Smooth muscle cell (in vitro differentiated cells): Measurements from ENCODE around the gene NME3. TPM values are rescaled to one million over a fixed set of nuclear protein-coding genes. Genes with fewer than 3 reads are reported as not detected.

Experiments
- DNase-seq: peaks from one replicate; lab custom pipeline; 2025; ENCODE audit not compliant: unreplicated experiment; lab: John Stamatoyannopoulos, UW
- H2AFZ ChIP-seq: fragments of 200-600 bp; sonication (generic); 2 replicates; pipeline ENCODE4 v1.6.0; 2016; ENCODE audit warnings: antibody characterized with exemption, low read depth, mild to moderate bottlenecking
- H3F3A ChIP-seq: fragments of 200-600 bp; sonication (generic); 2 replicates; pipeline ENCODE4 v1.6.0; 2017; ENCODE audit warnings: antibody characterized with exemption, low read depth
- H3K27ac ChIP-seq: fragments of 200-600 bp; sonication (generic); 2 replicates; pipeline ENCODE4 v1.5.1; 2016; ENCODE audit warnings: low read depth, mild to moderate bottlenecking
- H3K27me3 ChIP-seq: fragments of 200-600 bp; sonication (generic); 2 replicates; pipeline ENCODE4 v1.6.1; 2016; ENCODE audit warnings: low read depth, mild to moderate bottlenecking
- H3K36me3 ChIP-seq: fragments of 200-600 bp; sonication (generic); 2 replicates; pipeline ENCODE4 v1.5.1; 2016; ENCODE audit warnings: low read depth
- H3K4me1 ChIP-seq: fragments of 200-600 bp; sonication (generic); 2 replicates; pipeline ENCODE4 v1.5.1; 2016; ENCODE audit warnings: low read depth
- H3K4me2 ChIP-seq: fragments of 200-600 bp; sonication (generic); 2 replicates; pipeline ENCODE4 v1.6.0; 2016; ENCODE audit warnings: mild to moderate bottlenecking
- H3K4me3 ChIP-seq: fragments of 200-600 bp; sonication (generic); 2 replicates; pipeline ENCODE4 v1.5.1; 2016; ENCODE audit warnings: mild to moderate bottlenecking
- H3K79me2 ChIP-seq: fragments of 200-600 bp; sonication (generic); 2 replicates; pipeline ENCODE4 v1.6.0; 2016; ENCODE audit warnings: low read depth, mild to moderate bottlenecking
- H3K9ac ChIP-seq: fragments of 200-600 bp; sonication (generic); 2 replicates; pipeline ENCODE4 v1.6.0; 2016; ENCODE audit warnings: low read depth
- H3K9me3 ChIP-seq: fragments of 200-600 bp; sonication (generic); replicated peaks from 2 replicates; pipeline ENCODE4 v1.5.1; 2016; ENCODE audit warnings: low read depth
- H4K20me1 ChIP-seq: fragments of 200-600 bp; sonication (generic); 2 replicates; pipeline ENCODE4 v1.6.0; 2016; ENCODE audit warnings: low read depth
- WGBS: methylation state at CpG from one replicate; pipeline ENCODE4 v1.1.7; 2016; ENCODE audit warnings: low lambda C conversion rate; 5-methylcytosine and 5-hydroxymethylcytosine counted together
- polyA plus RNA-seq: library from polyadenylated mRNA; unstranded; fragments of >200 nt; fragmentation: Nextera tagmentation; extraction: Ambion mirVana; gene quantifications from 2 replicates; pipeline ENCODE4 v1.2.1, GENCODE V29; 2016
- total RNA-seq: library from RNA; depleted of rRNA; stranded (reverse); fragments of >200 nt; gene quantifications from 2 replicates; pipeline ENCODE4 v1.2.3, GENCODE V29; 2014
- TF ChIP-seq, protein P1 (sequence below): fragments of 200-600 bp; sonication (generic); IDR thresholded peaks from 2 replicates; pipeline ENCODE4 v1.5.1; 2017; ENCODE audit warnings: borderline replicate concordance, mild to moderate bottlenecking, antibody characterized with exemption; ENCODE audit not compliant: insufficient read depth, poor library complexity, severe bottlenecking

Gene NME3
- total and polyA plus RNA-seq, 2 experiments from 2014 or later: 56.7 to 85.4 TPM

DNA sequence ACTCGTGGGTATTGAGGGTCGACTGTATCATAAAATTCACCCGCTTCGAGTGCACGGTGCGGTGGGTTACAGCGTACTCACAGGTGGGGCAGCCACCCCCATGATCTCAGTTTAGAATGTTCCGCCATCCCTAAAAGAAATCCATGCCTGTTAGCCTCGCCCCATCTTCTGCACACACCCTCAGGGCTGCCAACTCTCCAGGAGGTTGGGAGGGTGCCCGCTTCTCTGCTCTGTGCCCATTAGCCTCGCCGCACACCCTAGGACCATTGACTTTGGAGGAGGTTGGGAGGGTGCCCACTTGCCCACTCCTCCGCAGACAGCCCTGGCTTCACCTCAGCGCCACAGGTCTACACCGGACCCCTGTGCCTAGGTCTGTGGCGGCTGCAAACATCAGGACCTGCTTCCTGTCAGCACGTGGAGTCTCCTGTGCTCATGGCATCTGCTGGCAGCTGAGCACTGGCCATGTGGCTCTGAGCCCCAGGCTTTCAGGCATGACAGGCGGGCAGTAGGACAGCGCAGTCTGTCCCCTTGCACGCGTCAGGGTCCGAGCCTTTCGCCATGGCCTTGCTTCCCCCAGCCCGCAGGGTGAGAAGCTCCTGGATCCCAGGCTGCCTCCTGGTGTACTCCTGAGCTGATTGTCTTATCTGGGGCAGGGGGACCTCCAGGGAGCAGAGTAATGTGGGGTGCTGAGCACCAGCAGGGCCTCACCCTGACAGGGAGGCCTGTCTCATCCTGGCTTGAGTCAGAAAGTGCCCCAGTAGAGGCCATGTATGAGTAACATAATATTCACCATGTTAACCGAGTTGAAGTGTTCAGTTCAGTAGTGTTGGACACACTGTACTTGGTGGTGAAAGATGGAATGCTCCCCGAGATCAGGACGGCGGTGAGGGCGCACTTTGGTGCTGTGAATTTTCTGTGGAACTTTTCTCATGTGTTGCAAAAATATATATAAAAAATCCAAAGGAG lies 21.9 kb downstream of the NME3 start:
- 97% methylated on average over 29 of the region's 29 CpGs for WGBS
- Histone ChIP-seq H3K27me3 (no peaks in the 10 kb centered on the region), H3K79me2 (no peaks in the 10 kb centered on the region), H3K9ac (no peak overlapping the region), H3K4me3 (no peak overlapping the region), H3K4me2 (no peak overlapping the region), H3K27ac (no peak overlapping the region), H3K4me1 (no peaks in the 10 kb centered on the region), H3K9me3 (no peaks in the 10 kb centered on the region), H4K20me1 (peaks cover 6% of the 10 kb centered on the region), H3K36me3 (no peaks in the 10 kb centered on the region), H3F3A (peaks cover 9% of the 10 kb centered on the region), H2AFZ (no peak overlapping the region)
- TF ChIP-seq, protein P1, sequence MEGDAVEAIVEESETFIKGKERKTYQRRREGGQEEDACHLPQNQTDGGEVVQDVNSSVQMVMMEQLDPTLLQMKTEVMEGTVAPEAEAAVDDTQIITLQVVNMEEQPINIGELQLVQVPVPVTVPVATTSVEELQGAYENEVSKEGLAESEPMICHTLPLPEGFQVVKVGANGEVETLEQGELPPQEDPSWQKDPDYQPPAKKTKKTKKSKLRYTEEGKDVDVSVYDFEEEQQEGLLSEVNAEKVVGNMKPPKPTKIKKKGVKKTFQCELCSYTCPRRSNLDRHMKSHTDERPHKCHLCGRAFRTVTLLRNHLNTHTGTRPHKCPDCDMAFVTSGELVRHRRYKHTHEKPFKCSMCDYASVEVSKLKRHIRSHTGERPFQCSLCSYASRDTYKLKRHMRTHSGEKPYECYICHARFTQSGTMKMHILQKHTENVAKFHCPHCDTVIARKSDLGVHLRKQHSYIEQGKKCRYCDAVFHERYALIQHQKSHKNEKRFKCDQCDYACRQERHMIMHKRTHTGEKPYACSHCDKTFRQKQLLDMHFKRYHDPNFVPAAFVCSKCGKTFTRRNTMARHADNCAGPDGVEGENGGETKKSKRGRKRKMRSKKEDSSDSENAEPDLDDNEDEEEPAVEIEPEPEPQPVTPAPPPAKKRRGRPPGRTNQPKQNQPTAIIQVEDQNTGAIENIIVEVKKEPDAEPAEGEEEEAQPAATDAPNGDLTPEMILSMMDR: no peak
- DNase-seq: no peak

DNA sequence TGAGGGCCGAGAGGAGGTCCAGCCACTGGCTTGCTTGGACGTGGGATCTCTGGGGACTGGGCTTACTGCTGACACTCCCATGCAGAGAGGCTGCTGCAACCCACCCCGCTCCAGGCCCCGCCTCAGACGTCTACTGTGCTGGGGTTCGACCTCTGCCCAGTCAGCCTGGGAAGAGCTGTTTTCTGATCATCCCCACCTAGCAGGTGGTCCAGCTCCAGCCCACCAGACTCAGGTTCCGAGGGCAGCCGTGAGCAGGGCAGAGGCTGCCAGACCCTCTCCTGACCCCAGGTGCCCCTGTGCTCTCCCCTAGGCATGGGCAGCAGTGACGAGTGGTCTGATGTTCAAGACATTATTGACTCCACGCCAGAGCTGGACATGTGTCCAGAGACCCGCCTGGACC lies 23.4 kb downstream of the NME3 start:
- no peaks in the 10 kb centered on the region for H3K36me3 ChIP-seq
- no peaks in the 10 kb centered on the region for H3K9me3 ChIP-seq
- 92% methylated on average over 11 of the region's 11 CpGs for WGBS
- no peak overlapping the region for H3K27ac ChIP-seq
- H3K79me2 ChIP-seq: no peaks in the 10 kb centered on the region
- H2AFZ ChIP-seq: no peak overlapping the region
- no peaks in the 10 kb centered on the region for H3K27me3 ChIP-seq
- H3F3A ChIP-seq: peaks cover 6% of the 10 kb centered on the region
- no peaks in the 10 kb centered on the region for H3K4me1 ChIP-seq
- TF ChIP-seq, protein P1: no peak
- H3K9ac ChIP-seq: no peak overlapping the region
- no peak for DNase-seq
- peaks cover 6% of the 10 kb centered on the region for H4K20me1 ChIP-seq
- H3K4me3 ChIP-seq: no peak overlapping the region
- H3K4me2 ChIP-seq: no peak overlapping the region

DNA sequence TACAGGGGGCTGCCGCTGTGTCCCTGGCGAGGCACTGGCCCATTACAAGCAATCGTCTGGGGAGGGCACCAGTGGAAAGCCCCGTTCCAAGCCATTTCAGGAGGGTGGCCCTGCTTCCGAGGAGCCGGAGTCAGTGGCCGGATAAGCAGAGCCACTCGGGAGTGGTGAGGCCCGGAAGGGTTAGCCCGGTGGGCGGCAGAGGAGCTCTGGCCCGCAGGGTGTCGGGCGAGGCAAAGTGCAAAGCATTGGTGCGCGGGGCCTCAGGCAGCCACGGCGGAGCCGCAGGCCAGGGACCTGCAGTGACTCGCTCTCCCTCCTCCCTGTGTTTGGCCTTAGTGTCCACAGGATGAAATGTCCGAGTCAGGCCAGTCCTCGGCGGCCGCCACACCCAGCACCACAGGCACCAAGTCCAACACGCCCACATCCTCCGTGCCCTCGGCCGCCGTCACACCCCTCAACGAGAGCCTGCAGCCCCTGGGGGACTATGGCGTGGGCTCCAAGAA lies 24.6 kb downstream of the NME3 start:
- H3K79me2 ChIP-seq: no peaks in the 10 kb centered on the region
- H2AFZ ChIP-seq: no peak overlapping the region
- WGBS: 85% methylated on average over 27 of the region's 31 CpGs
- peak overlapping the region; percentile 54 for H3K9ac ChIP-seq
- H3K36me3 ChIP-seq: no peaks in the 10 kb centered on the region
- peaks cover 6% of the 10 kb centered on the region for H3F3A ChIP-seq
- no peak overlapping the region for H3K4me3 ChIP-seq
- no peaks in the 10 kb centered on the region for H3K9me3 ChIP-seq
- TF ChIP-seq, protein P1: no peak
- H3K4me2 ChIP-seq: peak overlapping the region; percentile 32
- no peaks in the 10 kb centered on the region for H3K4me1 ChIP-seq
- peak overlapping the region; percentile 94 for H3K27ac ChIP-seq
- peaks cover 6% of the 10 kb centered on the region for H4K20me1 ChIP-seq
- H3K27me3 ChIP-seq: no peaks in the 10 kb centered on the region
- DNase-seq: no peak
